NCI-H1105 (cell line): ENCODE measurements around the gene PDE6A.
"Not testable (repeated sequence)": the region's sequence is repeated elsewhere in the genome, so short reads cannot be mapped to it uniquely, and the experiment has no call there.

Source experiments
- DNase-seq: peaks from one replicate; lab custom pipeline; 2025; lab: John Stamatoyannopoulos, UW

The PDE6A gene

GRCh38 chr5:149894237-149894636 lies 50.4 kb downstream of the PDE6A start:
- DNase-seq = no peak

- DNase-seq = no peak
Measured at GRCh38 chr5:149893403-149893931, 51.1 kb downstream of the PDE6A start.

- DNase-seq = no peak
Measured at GRCh38 chr5:149892594-149892993, 52.0 kb downstream of the PDE6A start.

- no peak for DNase-seq
Measured at GRCh38 chr5:149888280-149888679, 56.3 kb downstream of the PDE6A start.

GRCh38 chr5:149887622-149888183 lies 56.9 kb downstream of the PDE6A start:
- no peak for DNase-seq

GRCh38 chr5:149886692-149887470 lies 57.7 kb downstream of the PDE6A start:
- DNase-seq = no peak

- DNase-seq = no peak
Measured at GRCh38 chr5:149886060-149886459, 58.5 kb downstream of the PDE6A start.

- DNase-seq = no peak
Measured at GRCh38 chr5:149885513-149885912, 59.1 kb downstream of the PDE6A start.

- no peak for DNase-seq
Measured at GRCh38 chr5:149883550-149883949, 61.0 kb downstream of the PDE6A start.

- DNase-seq = not testable (repeated sequence)
Measured at GRCh38 chr5:149882633-149883032, 62.0 kb downstream of the PDE6A start.

GRCh38 chr5:149881874-149882273 lies 62.7 kb downstream of the PDE6A start:
- no peak for DNase-seq

- no peak for DNase-seq
Measured at GRCh38 chr5:149881069-149881622, 63.4 kb downstream of the PDE6A start.

- DNase-seq = not testable (repeated sequence)
Measured at GRCh38 chr5:149879593-149879992, 65.0 kb downstream of the PDE6A start.

- no peak for DNase-seq
Measured at GRCh38 chr5:149878371-149878770, 66.2 kb downstream of the PDE6A start.

GRCh38 chr5:149873896-149874295 lies 70.7 kb downstream of the PDE6A start:
- DNase-seq = no peak

GRCh38 chr5:149872351-149873040 lies 72.1 kb downstream of the PDE6A start:
- DNase-seq = no peak

- no peak for DNase-seq
Measured at GRCh38 chr5:149871471-149871870, 73.1 kb downstream of the PDE6A start.

- no peak for DNase-seq
Measured at GRCh38 chr5:149870697-149871096, 73.9 kb downstream of the PDE6A start.

GRCh38 chr5:149870232-149870631 lies 74.4 kb downstream of the PDE6A start:
- no peak for DNase-seq

- no peak for DNase-seq
Measured at GRCh38 chr5:149869411-149869821, 75.2 kb downstream of the PDE6A start.

GRCh38 chr5:149865746-149866145 lies 78.8 kb downstream of the PDE6A start:
- DNase-seq = no peak

GRCh38 chr5:149863830-149864229 lies 80.8 kb downstream of the PDE6A start:
- no peak for DNase-seq

- DNase-seq = no peak
Measured at GRCh38 chr5:149863176-149863575, 81.4 kb downstream of the PDE6A start.
